Fibroblast of the aortic adventitia (primary cell): ENCODE results near the gene NXN. TPM values are rescaled to one million over a fixed set of nuclear protein-coding genes. Genes with fewer than 3 reads are reported as not detected.

Experiments
- DNase-seq: peaks from one replicate; pipeline ENCODE4 v3.0.0-alpha.2; 2010; ENCODE audit warnings: low read depth
- H3K4me3 ChIP-seq: 2 replicates; pipeline ENCODE4 v1.5.1; 2011; ENCODE audit warnings: low read depth, mild to moderate bottlenecking, control low read depth, low read length, moderate library complexity
- CTCF ChIP-seq: IDR thresholded peaks from 2 replicates; pipeline ENCODE4 v1.5.1; 2011; ENCODE audit warnings: mild to moderate bottlenecking, low read length, control low read depth, inconsistent platforms; ENCODE audit not compliant: insufficient read depth
- total RNA-seq: library from RNA; depleted of rRNA; stranded (reverse); fragments of >200 nt; gene quantifications from 2 replicates; pipeline ENCODE4 v1.2.3, GENCODE V29; 2012; ENCODE audit warnings: low replicate concordance

NXN gene
- total RNA-seq, 1 donor = 18.1 TPM

- no peak for TF ChIP-seq CTCF
- DNase-seq = no peak
- no peak overlapping the region for H3K4me3 ChIP-seq
Measured at GRCh38 chr17:897970-898619, 81.5 kb downstream of the NXN start.

- TF ChIP-seq CTCF = no peak
- no peak for DNase-seq
- no peak overlapping the region for H3K4me3 ChIP-seq
Measured at GRCh38 chr17:896953-897661, 82.5 kb downstream of the NXN start.

GRCh38 chr17:896454-896853, 83.1 kb downstream of the NXN start:
- no peak for TF ChIP-seq CTCF
- no peak for DNase-seq
- H3K4me3 ChIP-seq = no peak overlapping the region

GRCh38 chr17:892958-893357, 86.6 kb downstream of the NXN start:
- DNase-seq = no peak
- H3K4me3 ChIP-seq = no peak overlapping the region
- no peak for TF ChIP-seq CTCF

GRCh38 chr17:888998-889441, 90.6 kb downstream of the NXN start:
- DNase-seq = no peak
- H3K4me3 ChIP-seq = no peak overlapping the region
- no peak for TF ChIP-seq CTCF

- no peak for TF ChIP-seq CTCF
- no peak overlapping the region for H3K4me3 ChIP-seq
- no peak for DNase-seq
Measured at GRCh38 chr17:887551-888209, 91.9 kb downstream of the NXN start.
